Tibial artery (tissue), 4 donors: ENCODE measurements around the gene C16orf46.
"Not testable (repeated sequence)": the region's sequence is repeated elsewhere in the genome, so short reads cannot be mapped to it uniquely, and the experiment has no call there.

ENCODE experiments used
- DNase-seq, 2 donors: peaks; one replicate each; pipeline ENCODE4 v3.0.0-alpha.2; 2019
- H3K27ac ChIP-seq, 2 donors: fragments of 200-600 bp; sonication (generic) in 1 of 2; 1 replicate in 1 of 2; 2 replicates in 1 of 2; pipeline ENCODE4 v1.5.1; 2018 to 2019; ENCODE audit warnings: mild to moderate bottlenecking in 1 of 2
- H3K27me3 ChIP-seq, 2 donors: fragments of 200-600 bp; sonication (generic) in 1 of 2; one replicate each; pipeline versions ENCODE4 v1.5.1 to v1.6.0; 2016 to 2019
- H3K36me3 ChIP-seq, 3 donors: fragments of 200-600 bp; sonication (generic) in 2 of 3; one replicate each; pipeline ENCODE4 v1.5.1; 2016 to 2019; ENCODE audit warnings: mild to moderate bottlenecking in 2 of 3
- H3K4me1 ChIP-seq, 4 donors: fragments of 200-600 bp; sonication (generic) in 2 of 4; 1 replicate in 3 of 4; 2 replicates in 1 of 4; pipeline ENCODE4 v1.5.1; 2016 to 2019
- H3K4me3 ChIP-seq, 2 donors: fragments of 200-600 bp; sonication (generic) in 1 of 2; 1 replicate in 1 of 2; 2 replicates in 1 of 2; pipeline ENCODE4 v1.5.1; 2018 to 2019; ENCODE audit warnings: mild to moderate bottlenecking in 2 of 2
- H3K9me3 ChIP-seq, 3 donors: fragments of 200-600 bp; sonication (generic) in 1 of 3; one replicate each; pipeline ENCODE4 v1.5.1; 2016 to 2019
- CTCF ChIP-seq, 2 experiments: fragments of 200-600 bp in 1 of 2; fragments of 450-650 bp in 1 of 2; IDR thresholded peaks; one replicate each; pipeline ENCODE4 v1.5.1; 2017 to 2019; ENCODE audit warnings: antibody characterized with exemption in 2 of 2, mild to moderate bottlenecking in 1 of 2, moderate library complexity in 1 of 2
- intact Hi-C: fragments of 100-400 bp; cut with DNase I; formaldehyde crosslinking; loops from one replicate; pipeline ENCODE4 v1.15.0; 2023; ENCODE audit warnings: low total_unique reads

The C16orf46 gene

GRCh38 chr16:81112453-81112852, 35.4 kb upstream of the C16orf46 start:
- Histone ChIP-seq H3K36me3 (no peaks in the 10 kb centered on the region), H3K9me3 (no peaks in the 10 kb centered on the region), H3K4me3 (no peak overlapping the region), H3K4me1 (no peaks in the 10 kb centered on the region), H3K27ac (no peak overlapping the region), H3K27me3 (no peaks in the 10 kb centered on the region)
- TF ChIP-seq CTCF (IDR thresholded peaks at IDR 0.05): no peak
- DNase-seq: no peak
- intact Hi-C loops: no loop called here

DNA sequence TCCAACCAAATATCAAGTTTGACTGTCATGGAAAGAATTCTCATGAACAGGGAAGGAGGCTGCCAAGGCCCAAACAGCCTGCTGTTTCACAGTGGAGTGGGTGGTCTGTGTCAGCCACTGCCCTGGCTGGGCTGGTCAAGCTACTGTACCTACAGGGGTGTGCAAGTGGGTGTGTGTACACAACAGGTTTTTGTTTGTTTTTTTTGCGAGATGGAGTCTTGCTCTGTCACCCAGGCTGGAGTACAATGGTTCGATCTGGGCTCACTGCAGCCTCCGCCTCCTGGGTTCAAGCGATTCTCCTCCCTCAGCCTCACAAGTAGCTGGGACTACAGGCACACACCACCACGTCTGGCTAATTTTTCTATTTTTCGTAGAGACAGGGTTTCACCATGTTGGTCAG, 32.2 kb upstream of the C16orf46 start:
- DNase-seq, intact Hi-C loops, H3K4me1 ChIP-seq, H3K27ac ChIP-seq, H3K4me3 ChIP-seq, H3K36me3 ChIP-seq, H3K27me3 ChIP-seq, H3K9me3 ChIP-seq: not testable (repeated sequence)

GRCh38 chr16:81107511-81107910, 30.5 kb upstream of the C16orf46 start:
- peaks cover 0 to 4% of the 10 kb centered on the region in 2 donors for H3K27me3 ChIP-seq
- H3K4me1 ChIP-seq: no peaks in the 10 kb centered on the region
- no peak overlapping the region for H3K4me3 ChIP-seq
- H3K9me3 ChIP-seq: no peaks in the 10 kb centered on the region
- intact Hi-C loops: no loop called here
- DNase-seq: no peak
- no peak overlapping the region for H3K27ac ChIP-seq
- no peaks in the 10 kb centered on the region for H3K36me3 ChIP-seq
- TF ChIP-seq CTCF (IDR thresholded peaks at IDR 0.05): no peak

DNA sequence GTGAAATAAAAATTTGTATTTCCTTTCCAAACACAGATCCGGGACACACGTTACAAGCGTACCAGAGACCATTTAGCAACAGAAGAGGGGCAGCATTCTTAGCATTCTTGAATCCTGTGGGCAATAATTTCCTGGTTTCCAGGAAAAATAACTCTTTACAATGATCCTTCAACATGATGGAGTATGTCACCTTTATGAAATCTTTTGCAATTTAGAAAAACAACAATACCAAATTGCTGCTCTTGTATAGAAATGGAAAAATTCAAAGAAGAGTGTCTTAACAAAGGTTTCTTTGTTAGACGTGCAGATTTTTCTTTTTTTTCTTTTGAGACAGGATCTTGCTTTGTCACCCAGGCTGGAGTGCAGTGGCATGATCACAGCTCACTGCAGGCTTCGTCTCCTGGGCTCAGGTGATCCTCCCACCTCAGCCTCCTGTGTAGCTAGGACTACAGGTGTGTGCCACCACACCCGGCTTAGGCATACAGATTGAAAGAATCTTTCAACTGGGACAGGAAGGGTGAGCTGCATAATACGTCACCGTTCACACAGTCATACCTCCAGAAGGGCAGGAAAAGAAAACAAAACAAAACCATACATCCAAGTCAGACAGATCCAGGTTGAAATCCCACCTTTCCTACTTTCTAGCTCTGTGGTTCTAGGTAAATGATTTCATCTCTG, 29.9 kb upstream of the C16orf46 start:
- TF ChIP-seq CTCF (IDR thresholded peaks at IDR 0.05): no peak
- H3K27ac ChIP-seq: no peak overlapping the region
- H3K27me3 ChIP-seq: peaks cover 0 to 4% of the 10 kb centered on the region in 2 donors
- no peak overlapping the region for H3K4me3 ChIP-seq
- intact Hi-C loops: no loop called here
- no peaks in the 10 kb centered on the region for H3K4me1 ChIP-seq
- H3K36me3 ChIP-seq: no peaks in the 10 kb centered on the region
- DNase-seq: no peak
- H3K9me3 ChIP-seq: no peaks in the 10 kb centered on the region

- H3K36me3 ChIP-seq: no peaks in the 10 kb centered on the region
- H3K4me3 ChIP-seq: no peak overlapping the region
- H3K4me1 ChIP-seq: no peaks in the 10 kb centered on the region
- intact Hi-C loops: no loop called here
- TF ChIP-seq CTCF (IDR thresholded peaks at IDR 0.05): no peak
- H3K27ac ChIP-seq: no peak overlapping the region
- DNase-seq: no peak
- H3K9me3 ChIP-seq: no peaks in the 10 kb centered on the region
- peaks cover 0 to 4% of the 10 kb centered on the region in 2 donors for H3K27me3 ChIP-seq
These were observed 28.9 kb upstream of the C16orf46 start for GRCh38 chr16:81105946-81106345.

DNA sequence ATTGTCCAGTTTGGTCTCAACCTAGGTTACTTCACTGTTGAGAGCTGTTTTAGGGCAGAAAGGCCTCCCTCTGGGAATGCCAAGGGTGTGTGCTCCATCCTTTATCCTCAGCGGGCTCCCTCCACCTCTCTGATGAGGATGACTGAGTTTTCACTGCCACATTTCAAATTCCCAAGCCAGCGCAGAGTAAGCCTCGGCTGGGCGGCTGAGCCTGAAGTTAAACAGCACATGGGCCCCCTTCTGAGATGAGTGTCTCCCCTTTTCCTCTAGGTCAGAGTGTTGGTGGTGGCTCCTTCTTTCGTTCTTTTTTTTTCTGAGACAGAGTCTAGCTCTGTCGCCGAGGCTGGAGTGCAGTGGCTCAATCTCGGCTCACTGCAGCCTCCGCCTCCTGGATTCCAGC, 24.7 kb upstream of the C16orf46 start:
- DNase-seq: no peak
- Histone ChIP-seq H3K27ac (no peak overlapping the region), H3K9me3 (no peaks in the 10 kb centered on the region), H3K27me3 (peaks cover 0 to 4% of the 10 kb centered on the region in 2 donors), H3K4me1 (peaks cover 0 to 6% (median 2%) of the 10 kb centered on the region in 4 donors), H3K36me3 (no peaks in the 10 kb centered on the region), H3K4me3 (no peak overlapping the region)
- intact Hi-C loops: no loop called here
- TF ChIP-seq CTCF (IDR thresholded peaks at IDR 0.05): no peak
